Cerebellar cortex (tissue), 1 donor: ENCODE measurements around the gene PTGR3.

Experiments used
- DNase-seq: peaks from one replicate; pipeline ENCODE4 v3.0.0-alpha.2; 2015; ENCODE audit warnings: low spot score

Gene PTGR3

DNA sequence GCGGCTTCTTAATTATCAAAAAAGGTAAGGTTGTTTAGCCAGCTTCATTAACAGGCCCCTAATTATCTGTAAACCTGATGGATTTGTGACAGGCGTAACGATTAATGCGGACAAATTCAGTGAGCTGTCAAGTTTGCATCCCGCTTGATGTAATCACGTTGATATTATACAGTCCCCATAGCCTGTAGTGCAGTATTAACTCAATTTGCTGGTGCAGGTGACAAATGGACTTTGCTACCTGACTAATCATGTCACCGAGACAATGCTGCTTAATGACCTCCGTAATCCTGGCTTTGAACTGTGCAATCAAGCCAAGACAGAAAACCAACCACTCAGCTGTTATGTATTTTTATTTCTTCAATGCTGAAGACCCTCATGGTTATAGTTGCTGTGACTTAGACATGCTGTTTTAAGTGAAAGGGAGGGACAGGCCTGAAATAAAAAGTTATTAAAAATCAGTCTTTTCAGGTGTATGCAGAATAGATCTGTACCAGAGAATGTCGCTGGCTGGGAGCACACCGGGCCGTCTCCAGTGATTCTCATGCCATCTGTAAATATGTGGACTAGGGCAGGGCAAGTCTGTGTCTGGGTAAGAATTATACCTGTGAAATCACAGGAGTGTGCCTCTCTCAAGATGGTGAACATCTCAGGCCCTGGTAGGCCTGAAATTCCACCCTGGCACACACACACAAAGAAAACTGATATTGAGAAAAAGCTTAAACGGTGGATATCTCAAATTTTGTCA is 6.0 kb upstream of the PTGR3 start:
- DNase-seq: peak; percentile 63

GRCh38 chr18:75214332-75214690 is 5.4 kb upstream of the PTGR3 start:
- no peak for DNase-seq

GRCh38 chr18:75213611-75214331 is 4.8 kb upstream of the PTGR3 start:
- DNase-seq: peak; percentile 33

- DNase-seq: peak; percentile 46
These were observed 3.8 kb upstream of the PTGR3 start for GRCh38 chr18:75212751-75213090.

- peak; percentile 36 for DNase-seq
These were observed 3.2 kb upstream of the PTGR3 start for GRCh38 chr18:75211953-75212750.

GRCh38 chr18:75211626-75211952 is 2.6 kb upstream of the PTGR3 start:
- DNase-seq: no peak

DNA sequence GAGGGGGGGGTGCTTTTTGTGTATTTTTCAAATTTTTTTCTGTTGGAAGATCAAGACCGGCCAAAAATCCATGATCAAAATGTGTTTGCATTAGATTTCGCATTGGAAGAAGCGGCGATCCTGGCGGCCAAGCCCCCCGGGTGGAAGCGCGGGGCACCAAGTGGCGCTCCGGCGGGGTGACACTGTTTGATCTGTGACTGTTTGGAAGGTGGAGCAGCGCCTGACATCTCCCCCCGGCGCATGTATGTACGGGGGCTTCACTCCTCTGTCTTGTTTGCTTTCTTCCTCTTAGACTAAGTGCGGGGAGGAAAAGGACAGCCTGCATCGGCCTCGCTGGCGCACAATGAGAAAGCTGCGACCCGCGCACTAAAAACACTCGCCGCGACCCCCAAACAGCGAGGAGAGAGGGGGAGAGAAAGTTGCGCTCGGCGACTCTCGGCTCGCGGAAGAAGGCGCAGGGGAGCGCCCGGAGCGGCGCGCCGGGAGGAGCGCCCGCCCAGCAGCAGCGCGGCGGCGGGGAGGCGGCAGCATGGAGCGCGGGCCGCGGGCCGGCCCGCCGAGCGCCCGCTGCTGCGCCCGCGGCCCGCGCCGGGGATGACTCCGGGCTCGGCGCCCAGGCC is 2.2 kb upstream of the PTGR3 start:
- peak; percentile 19 for DNase-seq

GRCh38 chr18:75210274-75211001 is 1.5 kb upstream of the PTGR3 start, which contains the start of gene TSHZ1:
TSS of gene TSHZ1 (plus strand) at chr18:75210797. CDS start at chr18:75211877, 1,080 bp downstream.
- DNase-seq: peak; percentile 92

GRCh38 chr18:75209951-75210258 is 966 bp upstream of the PTGR3 start:
- peak; percentile 53 for DNase-seq

DNA sequence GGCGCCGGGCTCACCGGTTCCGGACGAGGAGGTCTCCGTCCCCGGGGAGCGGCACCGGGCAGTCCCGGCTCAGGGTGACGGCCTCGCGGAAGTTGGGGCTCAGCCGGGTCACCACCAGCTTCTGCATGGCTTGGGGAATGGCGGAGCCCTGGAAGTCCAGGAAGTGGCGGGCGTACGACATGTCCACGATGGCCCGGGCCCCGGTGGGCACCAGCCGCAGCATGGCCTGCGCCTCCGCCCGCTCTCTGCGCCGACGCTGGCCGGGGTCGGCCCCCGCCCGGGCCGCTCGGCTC is 157 bp downstream of the PTGR3 start:
- no peak for DNase-seq

DNA sequence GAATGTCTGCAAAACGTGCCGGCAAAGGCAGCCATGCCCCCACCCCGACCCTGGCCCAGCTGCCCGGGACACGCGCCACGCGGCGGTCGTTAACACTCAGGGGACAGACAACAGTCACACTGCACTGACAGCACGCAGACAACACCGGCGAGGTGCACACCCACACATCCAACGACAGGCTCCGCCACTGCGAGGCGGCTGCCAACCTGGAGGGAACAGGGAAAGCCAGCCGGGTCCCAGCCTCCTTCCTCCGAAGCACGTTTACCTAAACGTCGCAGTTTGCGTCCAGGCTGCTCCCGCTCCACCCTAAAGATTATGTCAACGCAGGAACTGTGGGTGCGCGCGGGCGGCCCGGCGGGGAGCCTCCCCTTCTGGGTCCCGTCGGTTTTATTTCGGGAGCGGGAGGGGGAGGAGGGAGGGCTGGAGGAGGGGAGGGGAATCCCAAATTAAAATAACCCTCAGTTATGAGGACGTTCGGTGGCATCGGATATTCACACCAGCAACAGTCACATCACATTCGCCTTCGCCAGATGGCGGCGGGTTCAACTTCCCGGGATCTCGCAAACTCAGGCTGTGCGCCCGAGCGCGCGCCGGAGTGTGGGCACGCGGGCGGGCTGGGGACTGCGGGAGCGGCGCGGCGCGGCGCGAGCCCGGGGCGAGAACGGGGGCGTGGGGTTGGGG is 644 bp downstream of the PTGR3 start:
- peak; percentile 46 for DNase-seq

- peak; percentile 28 for DNase-seq
These were observed 1.4 kb downstream of the PTGR3 start for GRCh38 chr18:75207310-75208154.

DNA sequence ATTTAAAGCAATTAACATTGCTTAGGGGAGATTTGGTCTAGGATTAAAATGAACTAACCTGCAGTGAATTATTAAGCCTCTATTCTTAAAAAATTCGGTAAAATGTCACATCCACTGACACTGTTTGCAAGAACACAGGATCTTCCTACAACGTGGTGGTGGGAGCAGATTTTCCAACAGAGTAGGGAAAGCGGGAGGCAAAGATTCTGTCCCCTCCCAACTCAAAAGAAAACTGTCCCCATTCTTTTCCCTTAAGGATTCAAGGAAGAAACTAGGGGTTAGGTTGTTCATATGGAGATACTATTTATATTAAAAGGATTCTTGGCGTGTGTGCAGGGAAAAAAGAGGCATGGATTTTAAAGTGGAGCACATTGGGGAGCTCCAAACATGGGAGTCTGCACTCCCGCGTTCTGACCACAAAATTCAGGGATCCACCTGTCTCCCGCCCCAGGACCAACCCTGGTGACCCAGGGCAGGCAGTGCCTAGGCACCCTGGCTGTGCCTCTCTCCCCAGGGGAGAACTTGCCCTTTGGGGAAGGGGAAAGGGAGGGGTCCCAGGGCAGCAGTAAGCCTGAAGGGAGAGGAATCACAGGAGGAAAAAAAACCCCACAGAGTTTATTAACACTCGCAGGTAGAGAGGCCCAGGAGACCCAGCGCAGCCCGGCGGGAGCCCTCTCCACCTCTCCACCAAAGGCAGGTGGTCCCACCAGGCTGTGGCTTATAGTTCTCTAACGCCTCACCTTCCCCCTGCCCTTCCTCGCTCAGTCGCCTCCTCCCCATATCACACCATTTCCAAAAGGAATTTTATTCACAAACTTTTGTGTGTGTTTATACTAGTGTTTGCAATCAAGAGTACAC is 2.3 kb downstream of the PTGR3 start:
- no peak for DNase-seq

- peak; percentile 27 for DNase-seq
These were observed 3.3 kb downstream of the PTGR3 start for GRCh38 chr18:75205514-75206132.

DNA sequence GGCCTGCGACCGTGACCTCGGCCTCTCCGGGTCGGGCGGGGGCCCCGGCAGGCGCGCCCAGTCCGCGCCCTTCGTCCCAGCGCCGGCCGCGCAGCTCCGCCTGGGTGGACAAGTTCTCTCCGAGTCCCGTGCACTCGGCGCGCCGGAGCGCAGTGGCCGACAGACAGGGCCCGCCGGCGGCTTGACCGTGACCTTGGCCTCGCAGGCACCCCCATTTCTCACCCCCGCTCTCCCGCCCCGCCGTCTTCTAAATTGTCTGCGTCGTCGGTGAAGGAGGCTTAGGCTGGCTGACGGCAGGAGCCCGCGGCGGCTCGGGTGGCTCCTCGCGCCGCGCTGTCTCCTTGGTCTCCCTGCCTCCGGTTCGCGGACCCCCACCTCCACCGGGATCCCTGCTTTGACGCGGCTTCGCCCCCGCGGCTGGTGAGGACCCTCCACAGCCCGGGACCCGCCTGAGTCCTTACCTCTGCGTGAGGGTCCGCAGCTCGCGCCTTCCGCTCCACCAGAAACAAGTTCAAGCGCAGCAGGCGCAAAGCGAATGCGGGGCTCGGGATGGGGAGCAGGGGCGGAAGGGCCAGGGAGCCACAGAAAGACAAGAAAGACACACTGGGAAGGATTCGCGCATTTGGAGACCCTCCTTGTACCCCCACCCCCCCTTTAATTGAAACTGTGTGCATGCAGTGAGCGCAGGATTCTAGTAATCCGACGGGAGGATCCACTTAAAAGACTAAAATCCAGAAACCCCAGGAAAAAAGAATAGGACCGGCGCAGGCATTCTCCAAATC is 4.0 kb downstream of the PTGR3 start:
- DNase-seq: no peak

GRCh38 chr18:75204269-75204731 is 4.6 kb downstream of the PTGR3 start:
- DNase-seq: no peak

GRCh38 chr18:75203416-75204268 is 5.3 kb downstream of the PTGR3 start:
- DNase-seq: peak; percentile 42
